ENCODE results near the gene ADAP1.
"Not testable (repeated sequence)": the region's sequence is repeated elsewhere in the genome, so short reads cannot be mapped to it uniquely, and the experiment has no call there.

ADAP1 gene

GRCh38 chr7:940599-941408 lies 13.7 kb downstream of the ADAP1 start:
- DNase-seq (ENCODE audit: low read depth in 2 of 2, low spot score in 1 of 2): no peak

- no peak for DNase-seq (ENCODE audit: low read depth in 2 of 2, low spot score in 1 of 2)
Observed at GRCh38 chr7:939843-940242, 14.6 kb downstream of the ADAP1 start.

GRCh38 chr7:938546-939185 lies 15.8 kb downstream of the ADAP1 start:
- DNase-seq (ENCODE audit: low read depth in 2 of 2, low spot score in 1 of 2): no peak

DNA sequence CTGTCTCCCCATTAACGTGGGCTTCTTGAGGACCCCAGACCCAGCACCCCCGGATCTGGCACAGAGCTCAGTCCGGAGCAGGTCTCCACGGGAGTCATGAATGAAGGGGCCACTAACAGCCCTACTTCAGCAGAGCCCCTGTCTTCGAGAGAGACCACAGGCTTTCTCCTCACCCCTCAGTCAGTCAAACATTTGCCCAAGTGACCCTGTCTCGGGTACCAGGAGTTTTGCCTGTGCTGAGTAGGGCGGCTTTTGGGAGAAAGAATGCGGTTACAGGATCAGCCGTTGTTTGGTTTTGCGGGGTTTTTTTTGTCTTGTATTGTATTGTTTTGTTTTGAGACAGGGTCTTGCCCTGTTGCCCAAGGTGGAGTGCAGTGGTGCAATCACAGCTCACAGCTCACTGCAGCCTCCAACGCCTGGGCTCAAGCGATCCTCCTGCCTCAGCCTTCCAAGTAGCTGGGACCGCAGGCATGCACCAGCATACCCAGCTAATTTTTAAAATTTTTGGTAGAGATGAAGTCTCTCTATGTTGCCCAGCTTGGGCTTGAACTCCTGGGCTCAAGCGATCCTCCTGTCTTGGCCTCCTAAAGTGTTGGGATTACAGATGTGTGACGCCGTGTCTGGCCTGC lies 16.5 kb downstream of the ADAP1 start:
- no peak for DNase-seq (ENCODE audit: low read depth in 2 of 2, low spot score in 1 of 2)

GRCh38 chr7:936386-937054 lies 18.0 kb downstream of the ADAP1 start:
- DNase-seq (ENCODE audit: low read depth in 2 of 2, low spot score in 1 of 2): no peak

DNA sequence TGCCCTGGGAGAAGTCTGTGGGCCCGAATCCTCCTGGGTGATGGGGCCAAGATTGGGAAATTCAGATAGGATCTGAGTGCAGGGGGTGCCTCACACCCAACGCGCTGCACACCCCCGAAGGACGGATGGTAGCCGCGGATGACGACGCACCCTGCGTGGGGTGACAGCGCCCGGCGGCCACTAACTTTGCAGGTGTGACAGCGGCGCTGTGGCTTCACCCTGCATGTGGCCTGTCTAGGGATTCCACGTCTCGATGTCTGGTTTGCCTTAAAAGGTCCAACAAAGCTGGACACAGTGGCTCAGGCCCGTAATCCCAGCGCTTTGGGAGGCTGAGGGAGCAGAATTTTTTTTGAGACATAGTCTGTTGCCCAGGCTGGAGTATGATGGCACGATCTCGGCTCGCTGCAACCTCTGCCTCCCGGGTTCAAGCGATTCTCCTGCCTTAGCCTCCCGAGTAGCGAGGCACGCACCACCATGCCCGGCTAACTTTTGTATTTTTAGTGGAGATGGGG lies 18.6 kb downstream of the ADAP1 start:
- no peak for DNase-seq (ENCODE audit: low read depth in 2 of 2, low spot score in 1 of 2)

GRCh38 chr7:935164-935873 lies 19.2 kb downstream of the ADAP1 start:
- DNase-seq (ENCODE audit: low read depth in 2 of 2, low spot score in 1 of 2): no peak

- DNase-seq (ENCODE audit: low read depth in 2 of 2, low spot score in 1 of 2): no peak
Observed at GRCh38 chr7:934469-935163, 19.9 kb downstream of the ADAP1 start.

- DNase-seq (ENCODE audit: low read depth in 2 of 2, low spot score in 1 of 2): no peak
Observed at GRCh38 chr7:932651-932975, 21.9 kb downstream of the ADAP1 start.

DNA sequence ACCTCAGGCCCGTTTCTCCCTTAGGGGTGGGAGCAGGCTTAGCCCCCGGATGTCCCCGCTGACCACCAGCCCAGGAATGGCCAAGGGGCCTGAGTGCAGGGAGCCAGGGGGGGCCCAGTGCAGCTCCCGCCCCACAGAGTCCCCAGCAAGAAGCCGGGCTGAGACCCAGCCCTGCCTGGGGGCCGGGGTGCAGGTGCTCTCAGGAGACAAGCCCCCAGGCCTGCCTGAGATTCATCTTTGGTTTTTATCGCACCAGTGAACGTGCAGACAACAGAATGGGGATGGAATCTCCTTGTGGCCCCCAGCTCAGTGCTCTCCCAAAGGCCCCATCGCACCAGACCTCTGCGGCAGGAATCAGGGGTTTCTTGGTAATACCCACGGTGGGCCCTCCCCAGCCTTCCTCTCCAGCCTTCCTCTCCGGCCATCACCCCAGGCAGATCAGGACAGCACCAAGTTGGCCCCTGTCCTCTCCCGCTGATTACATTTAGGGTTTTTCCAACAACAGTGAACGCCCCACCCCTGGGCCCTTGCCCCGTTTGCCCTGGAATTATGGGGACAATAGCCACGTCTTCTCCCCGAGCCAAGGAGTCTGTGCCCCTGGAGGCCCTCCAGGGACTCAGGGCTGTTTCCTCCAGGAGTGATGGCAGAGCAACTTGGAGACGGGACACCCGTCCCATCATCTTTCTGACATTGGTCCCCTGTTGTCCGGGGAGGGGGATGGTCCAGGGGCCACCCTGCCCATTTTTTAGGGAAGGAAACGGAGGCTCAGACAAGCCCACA lies 22.4 kb downstream of the ADAP1 start:
- no peak for DNase-seq (ENCODE audit: low read depth in 2 of 2, low spot score in 1 of 2)

DNA sequence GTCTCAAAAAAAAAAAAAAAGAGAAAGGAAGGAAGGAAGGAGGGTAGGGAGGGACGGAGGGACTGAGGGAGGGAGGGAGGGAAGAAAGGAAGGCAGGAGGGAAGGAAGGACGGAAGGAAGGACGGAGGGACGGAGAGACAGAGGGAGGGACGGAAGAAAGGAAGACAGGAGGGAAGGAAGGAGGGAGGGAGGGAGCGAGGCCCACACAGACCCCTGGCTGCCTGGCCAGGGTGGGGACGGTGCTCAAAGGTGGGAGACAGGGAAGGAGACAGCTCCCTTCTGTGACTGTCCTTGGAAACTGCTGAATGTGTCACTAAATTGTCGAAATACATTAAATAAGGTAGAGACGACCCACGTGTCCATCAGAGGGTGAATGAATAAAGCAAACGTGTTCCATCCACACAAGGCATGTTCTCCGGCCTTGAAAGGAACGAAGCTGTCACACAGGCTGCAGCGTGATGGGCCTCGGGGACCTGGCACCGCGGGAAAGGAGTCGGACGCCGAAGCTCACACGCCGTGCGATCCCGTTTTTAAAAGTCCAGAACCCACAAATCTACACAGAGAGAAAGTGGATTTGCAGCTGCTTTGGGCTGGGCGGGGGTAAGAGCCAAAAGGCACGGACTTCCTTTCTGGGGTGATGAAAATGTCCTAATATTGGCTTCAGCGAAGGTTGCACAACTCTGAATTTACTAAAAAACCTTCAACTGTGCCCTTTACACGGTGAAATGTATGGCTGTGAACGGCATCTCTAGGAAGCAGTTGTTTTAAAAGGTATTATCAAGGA lies 23.3 kb downstream of the ADAP1 start:
- DNase-seq (ENCODE audit: low read depth in 2 of 2, low spot score in 1 of 2): no peak

DNA sequence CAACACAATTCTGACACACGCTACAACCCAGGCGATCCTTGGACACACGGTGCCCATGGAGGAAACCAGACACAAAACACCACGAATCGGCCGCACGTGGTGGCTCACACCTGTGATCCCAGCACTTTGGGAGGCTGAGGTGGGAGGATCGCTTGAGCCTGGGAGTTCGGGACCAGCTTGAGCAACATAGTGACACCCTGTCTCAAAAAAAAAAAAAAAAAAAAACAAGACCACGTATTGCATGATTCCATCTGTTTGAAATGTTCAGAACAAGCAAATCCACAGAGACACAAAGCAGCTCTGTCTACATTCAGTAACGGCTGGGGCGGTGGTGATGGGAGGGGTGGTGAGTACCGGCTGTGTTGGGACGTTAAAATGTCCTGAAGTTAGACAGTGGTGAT lies 25.2 kb downstream of the ADAP1 start:
- DNase-seq (ENCODE audit: low read depth in 2 of 2, low spot score in 1 of 2): no peak

DNA sequence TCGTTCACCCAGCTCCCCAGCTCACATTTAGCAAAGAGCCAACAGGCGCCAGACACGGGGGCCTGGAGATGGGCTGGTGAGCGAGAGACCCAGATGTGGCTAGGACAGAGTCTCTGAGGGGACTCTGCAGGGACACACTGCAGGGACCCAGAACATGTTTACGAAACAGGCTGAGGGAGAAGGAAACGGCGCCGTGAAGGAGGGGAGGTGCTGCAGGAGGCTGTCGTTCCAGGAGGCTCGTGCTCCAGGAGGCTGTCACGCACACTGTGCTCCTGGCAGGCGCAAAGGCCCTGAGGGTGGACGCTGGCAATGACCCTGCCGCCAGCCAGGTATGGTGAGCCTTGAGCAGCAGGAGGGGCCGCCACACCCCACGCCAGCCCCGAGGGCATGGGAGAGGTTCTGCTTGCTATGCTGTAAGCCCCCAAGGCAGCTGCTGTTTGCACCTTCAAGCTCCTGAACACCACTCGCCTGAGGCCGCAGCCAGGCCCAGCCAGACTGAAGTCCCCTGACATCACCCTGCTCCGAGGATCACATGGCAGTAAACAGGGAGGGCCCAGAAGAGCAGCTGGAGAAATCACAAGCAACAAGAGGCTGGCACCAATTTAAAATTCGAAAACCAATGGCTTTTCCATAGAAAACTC lies 27.3 kb downstream of the ADAP1 start:
- DNase-seq (ENCODE audit: low read depth in 2 of 2, low spot score in 1 of 2): no peak

GRCh38 chr7:926061-927030 lies 28.1 kb downstream of the ADAP1 start:
- DNase-seq (ENCODE audit: low read depth in 2 of 2, low spot score in 1 of 2): no peak

- peak; percentile 65 to 82 for DNase-seq (ENCODE audit: low read depth in 2 of 2, low spot score in 1 of 2)
Observed at GRCh38 chr7:925601-926000, 28.9 kb downstream of the ADAP1 start.

- no peak for DNase-seq (ENCODE audit: low read depth in 2 of 2, low spot score in 1 of 2)
Observed at GRCh38 chr7:924541-925231, 29.8 kb downstream of the ADAP1 start.

DNA sequence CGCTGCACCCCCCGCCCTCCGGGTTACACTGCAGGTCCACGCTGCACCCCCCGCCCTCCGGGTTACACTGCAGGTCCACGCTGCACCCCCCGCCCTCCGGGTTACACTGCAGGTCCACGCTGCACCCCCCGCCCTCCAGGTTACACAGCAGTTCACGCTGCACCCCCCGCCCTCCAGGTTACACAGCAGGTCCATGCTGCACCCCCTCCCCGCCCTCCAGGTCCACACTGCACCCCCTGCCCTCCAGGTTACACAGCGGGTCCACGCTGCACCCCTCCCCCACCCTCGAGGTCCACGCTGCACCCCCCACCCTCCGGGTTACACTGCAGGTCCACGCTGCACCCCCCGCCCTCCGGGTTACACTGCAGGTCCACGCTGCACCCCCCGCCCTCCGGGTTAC lies 30.4 kb downstream of the ADAP1 start:
- DNase-seq (ENCODE audit: low read depth in 2 of 2, low spot score in 1 of 2): not testable (repeated sequence)

Data from stimulated activated CD8-positive, alpha-beta memory T cell treated with anti-CD3 and anti-CD28 coated beads, Interleukin-4, amount 100 ng/mL, for 1 hour (primary cell).